GM21619 (cell line): ENCODE measurements around the gene CSN2.
"Not testable (repeated sequence)": the region's sequence is repeated elsewhere in the genome, so short reads cannot be mapped to it uniquely, and the experiment has no call there.

Experiments used
- ATAC-seq: cut with Tn5 transposase; IDR thresholded peaks from one replicate; pipeline ENCODE4 v1.9.1; 2021; ENCODE audit not compliant: unreplicated experiment

Gene CSN2

DNA sequence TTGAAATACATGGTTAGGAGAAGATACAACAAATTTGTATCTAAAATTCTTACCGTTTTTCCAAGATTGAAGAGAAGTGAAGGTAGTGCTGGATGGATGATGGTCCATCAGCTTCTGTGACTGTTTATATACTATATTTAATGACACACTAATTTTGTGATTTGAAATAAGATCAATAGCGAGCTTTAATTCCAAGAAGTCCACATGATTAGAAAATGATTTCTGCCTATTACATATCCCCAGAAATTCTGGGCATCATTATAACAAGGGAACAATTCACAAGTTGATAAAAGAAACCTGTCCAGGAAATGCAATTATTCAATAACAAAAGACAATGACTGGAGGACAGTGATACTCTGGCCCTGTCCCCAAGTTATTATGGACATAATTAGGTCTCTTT lies at the start of gene CSN2:
TSS of gene CSN2 (minus strand) at position 101 of the 400 bp plus-strand sequence. CDS start 4,733 bp downstream, outside the sequence.
- ATAC-seq = no peak

DNA sequence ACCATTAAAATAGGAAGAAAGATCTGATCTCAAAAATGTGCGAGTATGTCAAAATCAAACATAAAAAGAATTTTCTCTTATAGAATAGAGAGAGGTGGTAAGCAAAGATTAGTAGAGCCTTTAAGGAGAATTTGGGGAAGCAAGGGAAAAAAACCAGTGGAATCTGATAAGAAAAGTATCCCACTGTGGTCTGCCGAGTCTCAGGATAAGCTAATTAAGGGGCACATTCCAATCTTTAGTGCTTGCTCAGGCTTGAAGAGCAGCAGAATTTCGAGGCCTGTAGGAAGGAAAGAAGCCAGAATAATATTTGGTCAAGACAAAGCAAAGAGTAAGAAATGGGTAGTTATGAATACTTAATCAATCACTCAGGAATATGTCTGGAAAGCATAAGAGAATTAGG lies 43.2 kb upstream of the CSN2 start:
- no peak for ATAC-seq

DNA sequence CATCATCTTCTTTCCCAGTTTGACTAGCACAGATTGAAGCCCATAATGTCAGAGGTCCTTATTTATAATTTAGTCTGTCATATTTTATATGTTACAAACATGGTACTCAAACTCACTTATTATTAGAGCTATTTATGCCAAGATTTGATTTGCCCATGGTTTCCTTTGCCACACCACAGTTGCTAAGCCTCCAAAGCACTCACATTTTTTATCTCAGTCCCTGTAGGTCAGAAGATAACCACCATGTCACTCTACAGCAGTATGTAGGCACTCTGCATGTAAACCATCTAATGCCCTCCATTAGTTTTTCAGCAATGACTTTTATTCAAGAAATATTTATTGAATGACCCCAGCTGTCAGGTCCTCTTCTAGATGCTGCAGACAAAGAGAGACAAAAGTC lies 37.0 kb upstream of the CSN2 start:
- no peak for ATAC-seq

DNA sequence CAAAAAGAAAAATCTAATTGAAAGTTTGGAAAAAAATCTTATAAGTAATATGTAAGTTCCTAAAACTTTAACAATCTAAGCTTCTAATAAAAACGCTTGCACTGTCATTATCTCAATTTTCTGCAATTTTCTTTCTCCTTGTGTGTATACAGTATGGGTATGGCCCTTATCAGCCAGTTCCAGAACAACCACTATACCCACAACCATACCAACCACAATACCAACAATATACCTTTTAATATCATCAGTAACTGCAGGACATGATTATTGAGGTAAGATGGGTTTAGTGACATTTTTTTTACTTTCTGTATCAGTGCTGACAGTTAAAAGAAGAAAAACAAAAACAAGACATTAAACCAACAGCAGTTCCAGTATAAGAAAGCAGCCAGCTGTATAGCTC lies 35.2 kb upstream of the CSN2 start:
- ATAC-seq = no peak

DNA sequence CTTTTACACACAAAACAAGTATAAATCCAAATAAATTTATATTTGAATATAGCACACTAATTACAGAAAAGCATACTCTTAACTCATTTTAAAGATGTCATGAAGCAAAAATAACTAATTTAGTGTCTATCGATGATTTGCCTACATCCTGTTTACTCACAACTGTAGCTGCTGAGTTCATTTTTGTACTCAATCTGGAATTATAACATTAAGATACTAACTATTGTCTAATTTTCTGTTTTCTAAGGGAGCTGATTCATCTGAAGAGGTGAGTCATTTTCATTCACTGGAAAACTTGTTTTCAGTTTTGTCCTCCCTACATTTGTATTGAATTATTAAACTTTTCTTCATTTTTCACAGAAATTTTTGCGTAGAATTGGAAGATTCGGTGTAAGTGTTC lies 33.9 kb upstream of the CSN2 start:
- ATAC-seq = no peak

DNA sequence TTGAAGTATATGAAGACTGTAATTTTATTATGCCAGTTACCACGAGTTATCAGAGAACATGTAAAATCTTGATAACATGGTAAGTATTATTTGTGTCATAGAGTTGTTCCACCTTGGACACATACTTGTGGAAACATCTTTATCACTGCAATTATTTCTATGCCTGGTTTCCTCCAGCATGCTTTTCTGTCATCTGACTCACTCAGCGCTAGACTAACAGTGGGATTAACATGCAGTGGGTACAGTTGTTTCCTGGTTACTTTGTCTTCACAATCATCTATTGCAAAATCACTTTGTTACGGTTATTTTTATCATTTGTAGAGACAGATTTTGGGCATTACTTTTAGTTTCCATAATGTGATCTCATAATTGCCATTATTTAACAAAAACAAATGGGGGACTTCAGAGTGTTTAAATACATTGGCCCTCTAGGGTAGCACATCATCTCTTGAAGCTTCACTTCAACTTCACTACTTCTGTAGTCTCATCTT lies 30.0 kb upstream of the CSN2 start, which contains the start of gene STATH:
TSS of gene STATH (plus strand) at position 441 of the 491 bp plus-strand sequence. CDS start 2,472 bp downstream, outside the sequence.
- ATAC-seq = no peak

DNA sequence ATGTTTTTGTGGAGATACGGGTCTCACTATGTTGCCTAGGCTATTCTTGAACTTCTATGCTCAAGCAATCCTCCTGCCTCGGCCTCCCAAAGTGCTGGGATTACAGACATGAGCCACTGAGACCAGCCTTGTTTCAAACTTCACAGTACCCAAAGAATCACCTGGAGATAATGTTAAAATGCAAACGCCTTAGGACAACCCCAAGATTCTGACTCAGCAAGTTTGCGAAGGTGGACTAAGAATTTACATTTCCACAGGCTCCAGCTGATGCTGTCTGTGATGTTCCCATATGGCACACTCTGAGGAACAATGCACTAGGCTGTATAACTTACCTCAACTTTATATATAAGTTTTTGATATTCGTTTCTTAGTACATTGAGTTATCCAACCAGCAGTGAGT lies 29.3 kb upstream of the CSN2 start:
- ATAC-seq = no peak

- no peak for ATAC-seq
Measured at GRCh38 chr4:69991016-69991415, 25.5 kb upstream of the CSN2 start.

DNA sequence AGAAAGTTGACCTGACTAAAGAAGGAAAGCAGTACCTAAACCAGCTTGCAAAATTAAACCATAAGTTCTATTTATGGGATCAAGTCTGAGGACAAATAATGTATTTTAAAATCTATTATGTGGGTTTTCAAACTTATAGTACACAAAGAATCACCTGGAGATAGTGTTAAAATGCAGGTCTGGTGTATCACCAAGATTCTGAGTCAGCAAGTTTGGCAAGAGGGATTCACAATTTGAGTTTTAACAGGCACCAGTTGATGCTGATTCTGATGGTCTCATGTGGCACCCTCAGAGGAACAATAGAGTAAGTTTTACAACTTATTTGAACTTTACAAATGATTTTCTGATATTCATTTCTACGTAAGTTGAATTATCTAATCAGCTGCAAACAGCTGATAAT lies 21.1 kb upstream of the CSN2 start:
- ATAC-seq = no peak

GRCh38 chr4:69984030-69984443 lies 18.5 kb upstream of the CSN2 start:
- ATAC-seq = peak; percentile 69

- ATAC-seq = no peak
Measured at GRCh38 chr4:69977582-69977981, 12.1 kb upstream of the CSN2 start.

DNA sequence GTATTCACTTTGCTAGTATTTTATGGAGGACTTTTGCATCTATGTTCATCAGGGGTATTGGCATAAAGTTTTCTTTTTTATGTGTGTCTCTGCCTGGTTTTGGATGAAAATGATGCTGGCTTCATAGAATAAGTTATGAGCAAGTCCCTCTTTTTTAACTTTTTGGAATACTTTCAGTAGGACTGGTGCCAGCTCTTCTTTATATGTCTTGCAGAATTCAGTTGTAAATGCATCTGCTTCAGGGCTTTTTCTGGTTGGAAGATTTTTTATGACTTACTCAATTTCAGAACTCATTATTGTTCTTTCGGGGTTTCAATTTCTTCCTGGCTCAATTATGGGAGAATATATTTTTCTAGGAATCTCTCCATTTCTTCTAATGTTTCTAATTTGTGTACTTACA lies 9.1 kb upstream of the CSN2 start:
- no peak for ATAC-seq

GRCh38 chr4:69970071-69970470 lies 4.5 kb upstream of the CSN2 start:
- no peak for ATAC-seq

- no peak for ATAC-seq
Measured at GRCh38 chr4:69957209-69957608, 8.3 kb downstream of the CSN2 start.

DNA sequence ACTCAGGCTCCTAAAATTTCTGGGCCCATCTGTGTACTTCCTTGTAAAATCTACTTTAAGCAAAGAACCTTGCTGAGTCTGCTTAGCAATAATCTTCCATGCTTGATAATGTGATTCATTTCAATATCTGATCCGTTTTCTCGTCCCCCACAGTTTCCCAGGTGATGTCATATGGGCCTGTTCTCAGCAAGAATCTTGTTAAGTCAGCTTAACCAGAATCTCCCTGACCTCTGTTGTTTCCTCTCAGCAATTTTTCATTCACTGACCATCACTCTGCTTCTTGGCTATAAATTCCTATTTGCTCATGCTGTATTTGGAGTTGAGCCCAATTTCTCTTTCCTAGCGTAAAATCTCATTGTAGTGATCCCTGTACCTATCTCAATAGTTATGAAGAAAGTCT lies 13.9 kb downstream of the CSN2 start:
- ATAC-seq = no peak

- ATAC-seq = no peak
Measured at GRCh38 chr4:69936566-69936965, 29.0 kb downstream of the CSN2 start.

- no peak for ATAC-seq
Measured at GRCh38 chr4:69934150-69934549, 31.4 kb downstream of the CSN2 start.

GRCh38 chr4:69930768-69931167 lies 34.8 kb downstream of the CSN2 start, which contains the start of gene CSN1S1:
Gene CSN1S1, plus strand, starts transcription at chr4:69931068. Its CDS starts 1,488 bp downstream, at chr4:69932556.
- no peak for ATAC-seq

DNA sequence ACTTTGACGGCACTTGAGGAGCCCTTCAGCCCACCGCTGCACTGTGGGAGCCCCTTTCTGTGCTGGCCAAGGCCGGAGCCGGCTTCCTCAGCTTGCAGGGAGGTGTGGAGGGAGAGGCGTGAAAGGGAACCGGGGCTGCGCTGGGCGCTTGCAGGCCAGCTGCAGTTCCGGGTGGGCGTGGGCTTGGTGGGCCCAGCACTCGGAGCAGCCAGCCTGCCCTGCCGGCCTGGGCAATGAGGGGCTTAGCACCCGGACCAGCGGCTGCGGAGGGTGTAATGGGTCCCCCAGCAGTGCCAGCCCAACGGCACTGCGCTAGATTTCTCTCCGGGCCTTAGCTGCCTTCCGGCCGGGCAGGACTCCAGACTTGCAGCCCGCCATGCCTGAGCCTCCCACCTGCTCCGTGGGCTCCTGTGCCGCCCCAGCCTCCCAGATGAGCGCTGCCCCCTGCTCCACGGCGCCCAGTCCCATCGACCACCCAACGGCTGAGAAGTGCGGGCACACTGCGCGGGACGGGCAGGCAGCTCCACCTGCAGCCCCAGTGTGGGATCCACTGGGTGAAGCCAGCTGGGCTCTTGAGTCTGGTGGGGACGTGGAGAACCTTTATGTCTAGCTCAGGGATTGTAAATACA lies 41.6 kb downstream of the CSN2 start:
- not testable (repeated sequence) for ATAC-seq

DNA sequence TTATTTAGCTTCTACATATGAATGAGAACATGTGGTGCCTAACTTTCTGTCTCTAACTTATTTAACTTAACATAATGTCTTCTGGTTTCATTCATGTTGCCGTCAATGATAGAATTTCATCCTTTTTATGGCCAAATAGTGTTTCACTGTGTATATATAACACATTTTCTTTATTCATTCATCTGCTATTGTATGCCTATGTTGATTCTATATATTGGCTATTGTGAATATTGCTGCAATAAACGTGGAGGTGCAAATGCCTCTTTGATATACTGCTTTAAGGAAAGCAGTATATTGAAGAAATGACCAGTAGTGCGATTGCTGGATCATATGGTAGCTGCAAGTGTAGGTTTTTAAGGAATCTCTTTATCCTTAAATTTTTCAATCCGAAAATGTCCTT lies 44.7 kb downstream of the CSN2 start:
- ATAC-seq = no peak

DNA sequence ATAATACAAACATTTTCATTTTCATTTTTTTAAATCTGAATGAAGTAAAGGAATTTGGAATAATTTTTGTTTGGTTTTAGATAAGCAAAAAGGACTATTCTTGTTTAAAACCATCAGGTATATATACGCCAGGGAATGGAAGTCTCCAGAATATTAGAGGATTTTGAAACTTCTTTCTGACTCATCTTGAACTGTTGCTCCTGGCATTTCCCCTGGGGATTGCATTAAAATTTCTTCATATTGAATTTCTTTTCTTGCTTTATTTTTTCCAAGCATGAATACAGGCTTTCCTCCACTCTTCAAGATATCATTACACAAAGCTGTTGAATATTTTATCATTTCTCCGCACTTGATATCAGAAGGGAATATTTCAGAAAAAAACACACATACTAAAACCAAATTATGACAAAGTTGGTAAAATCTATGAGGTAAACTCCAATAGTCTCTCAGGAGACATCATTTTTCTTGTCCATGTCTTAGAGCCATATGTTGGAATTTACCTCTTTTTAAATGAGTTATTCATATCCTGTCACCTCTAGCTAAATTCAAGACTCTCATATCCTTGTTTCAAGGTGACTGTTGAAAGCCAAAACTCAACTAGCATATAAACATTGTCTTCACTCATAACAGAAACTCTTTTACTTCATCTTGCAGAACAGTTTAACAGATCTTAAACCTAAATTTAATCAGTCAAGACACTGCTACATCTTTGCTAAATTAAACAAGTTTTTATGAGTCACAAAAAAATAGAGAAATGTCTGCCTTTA lies 55.3 kb downstream of the CSN2 start:
- peak; percentile 78 for ATAC-seq

GRCh38 chr4:69909195-69909594 lies 56.3 kb downstream of the CSN2 start:
- no peak for ATAC-seq
